ENCODE data around the gene PSME4. TPM values are rescaled to one million over a fixed set of nuclear protein-coding genes. Genes with fewer than 3 reads are reported as not detected.
A peak's percentile ranks its signal among the peaks of the same experiment; 100 is the strongest.

PSME4 gene
- total RNA-seq, 1 experiment from 2014 or later = 87.4 TPM

DNA sequence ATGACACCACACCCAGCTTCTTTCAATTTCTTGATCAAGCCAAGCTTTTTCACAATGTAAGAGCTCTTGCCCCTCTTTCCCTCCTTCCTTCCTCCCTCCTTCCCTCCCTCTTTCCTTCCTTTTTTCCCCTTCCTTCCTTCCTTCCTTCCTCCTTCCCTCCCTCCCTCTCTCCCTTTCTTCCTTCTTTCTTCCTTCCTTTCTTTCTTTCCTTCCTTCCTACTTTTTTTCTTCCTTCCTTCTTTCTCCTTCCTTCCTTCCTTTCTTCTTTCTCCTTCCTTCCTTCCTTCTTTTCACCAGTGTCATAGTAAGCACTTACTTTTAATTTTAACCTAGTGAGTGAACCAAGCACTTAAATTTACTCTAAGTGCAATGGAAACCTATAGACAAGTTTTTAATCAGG is 21.2 kb upstream of the PSME4 start:
- Histone ChIP-seq H3K23me2 (ENCODE audit: insufficient read length, low read depth, low read length, poor library complexity, severe bottlenecking) (no peaks in the 10 kb centered on the region), H2BK15ac (ENCODE audit: low read depth, low read length) (no peak overlapping the region), H3K9ac (ENCODE audit: extremely low read depth, insufficient read length, low read length) (no peak overlapping the region), H4K91ac (ENCODE audit: insufficient read length, low read depth, low read length) (no peak overlapping the region), H4K5ac (ENCODE audit: insufficient read length, low read depth, low read length) (no peak overlapping the region), H3K14ac (ENCODE audit: insufficient read depth, low read length) (no peak overlapping the region), H3K18ac (ENCODE audit: insufficient read length, low read depth, low read length) (no peak overlapping the region), H4K8ac (replicated peaks; ENCODE audit: insufficient read length, low read depth, low read length) (no peak overlapping the region), H3K27ac (ENCODE audit: insufficient read length, low read depth, low read length) (no peak overlapping the region), H2BK12ac (ENCODE audit: insufficient read length, low read depth, low read length) (no peak overlapping the region), H2AK5ac (ENCODE audit: insufficient read length, low read length) (no peak overlapping the region), H3K56ac (ENCODE audit: insufficient read length, low read depth, low read length) (no peak overlapping the region), H3K4me1 (ENCODE audit: insufficient read depth, low read length) (no peaks in the 10 kb centered on the region), H3K79me1 (ENCODE audit: insufficient read depth, low read depth, low read length, poor library complexity, severe bottlenecking) (no peaks in the 10 kb centered on the region), H3K4me2 (ENCODE audit: insufficient read depth, insufficient read length, low read length) (no peak overlapping the region), H3K4ac (ENCODE audit: low read depth, low read length) (no peak overlapping the region), H3K27me3 (ENCODE audit: insufficient read depth, low read length) (no peaks in the 10 kb centered on the region), H3K79me2 (ENCODE audit: insufficient read depth, low read length) (no peaks in the 10 kb centered on the region), H3T11ph (ENCODE audit: low read length) (no peak overlapping the region), H3K23ac (ENCODE audit: insufficient read length, low read depth, low read length) (no peak overlapping the region), H2BK120ac (ENCODE audit: low read depth, low read length, poor library complexity, severe bottlenecking) (no peak overlapping the region), H3K9me3 (ENCODE audit: control insufficient read depth, low read depth, low read length) (no peaks in the 10 kb centered on the region), H2AFZ (ENCODE audit: low read length) (no peak overlapping the region), H4K20me1 (ENCODE audit: control insufficient read depth, insufficient read depth, insufficient read length) (no peaks in the 10 kb centered on the region), H2BK20ac (ENCODE audit: low read depth, low read length, poor library complexity, severe bottlenecking) (no peak overlapping the region), H2BK5ac (ENCODE audit: insufficient read length, low read length) (no peak overlapping the region)
- H3K4me3 Mint-ChIP-seq = no peak overlapping the region
- DNase-seq = no peak
- no peaks in the 10 kb centered on the region for H3K27me3 Mint-ChIP-seq (ENCODE audit: low read depth)
- TF ChIP-seq CTCF (conservative IDR thresholded peaks at IDR 0.05) = no peak
- no peaks in the 10 kb centered on the region for H3K36me3 Mint-ChIP-seq (ENCODE audit: insufficient read depth in 1 of 3, low read depth in 3 of 3)
- H3K9me3 Mint-ChIP-seq = no peaks in the 10 kb centered on the region; a peak in 1 of 5 replicates
- peak overlapping the region in 1 of 3 experiments; percentile 42; a peak in 2 of 7 replicates for H3K27ac Mint-ChIP-seq
- no peaks in the 10 kb centered on the region for H3K4me1 Mint-ChIP-seq
